SK-N-SH treated with all-trans-retinoic acid at 6 μM for 48 hours (cell line): Measurements from ENCODE around the gene ZSCAN2.

ENCODE experiments used
- ATAC-seq: fragments of 200-7000 bp; cut with Tn5 transposase; 3 replicates; pipeline ENCODE4 v1.9.1; 2020; ENCODE audit warnings: mild to moderate bottlenecking, moderate library complexity
- ARNTL ChIP-seq: fragments of 450-650 bp; formaldehyde crosslinking; IDR thresholded peaks from 2 replicates; pipeline ENCODE4 v1.5.0; 2020; ENCODE audit warnings: low read depth, mild to moderate bottlenecking, moderate library complexity, borderline replicate concordance
- BACH2 ChIP-seq: fragments of 250-450 bp; sonication (Bioruptor Pico); IDR thresholded peaks from 2 replicates; pipeline ENCODE4 v1.9.0; 2021; ENCODE audit warnings: mild to moderate bottlenecking, borderline replicate concordance
- CSDC2 ChIP-seq: fragments of 250-450 bp; sonication (Bioruptor Pico); IDR thresholded peaks from 2 replicates; pipeline ENCODE4 v1.5.0; 2020; ENCODE audit warnings: mild to moderate bottlenecking, moderate library complexity
- ESRRG ChIP-seq: fragments of 250-450 bp; sonication (Bioruptor Pico); IDR thresholded peaks from 2 replicates; pipeline ENCODE4 v1.6.1; 2021; ENCODE audit warnings: mild to moderate bottlenecking
- GLIS3 ChIP-seq: fragments of 250-450 bp; sonication (Bioruptor Pico); IDR thresholded peaks from 2 replicates; pipeline ENCODE4 v1.5.0; 2020; ENCODE audit warnings: mild to moderate bottlenecking, moderate library complexity
- PPARA ChIP-seq: fragments of 250-450 bp; sonication (Bioruptor Pico); IDR thresholded peaks from 2 replicates; pipeline ENCODE4 v1.5.0; 2020; ENCODE audit warnings: mild to moderate bottlenecking, borderline replicate concordance
- RARB ChIP-seq: fragments of 250-450 bp; sonication (Bioruptor Pico); IDR thresholded peaks from 2 replicates; pipeline ENCODE4 v1.8.0; 2021; ENCODE audit warnings: mild to moderate bottlenecking, moderate library complexity
- TOX ChIP-seq: fragments of 250-450 bp; sonication (Bioruptor Pico); IDR thresholded peaks from 2 replicates; pipeline ENCODE4 v1.8.0; 2021; ENCODE audit warnings: mild to moderate bottlenecking, moderate library complexity, borderline replicate concordance
- TSHZ2 ChIP-seq: fragments of 250-450 bp; sonication (Bioruptor Pico); IDR thresholded peaks from 2 replicates; pipeline ENCODE4 v1.5.0; 2020; ENCODE audit warnings: mild to moderate bottlenecking, moderate library complexity
- ZFP30 ChIP-seq: fragments of 450-650 bp; formaldehyde crosslinking; IDR thresholded peaks from 2 replicates; pipeline ENCODE4 v1.5.0; 2022; ENCODE audit warnings: mild to moderate bottlenecking, moderate library complexity
- ZNF70 ChIP-seq: fragments of 450-650 bp; formaldehyde crosslinking; IDR thresholded peaks from 2 replicates; pipeline ENCODE4 v1.5.0; 2020; ENCODE audit warnings: mild to moderate bottlenecking, moderate library complexity
- TF ChIP-seq, protein P1 (sequence below): fragments of 250-450 bp; sonication (Bioruptor Pico); IDR thresholded peaks from 2 replicates; pipeline ENCODE4 v1.5.1; 2020; ENCODE audit warnings: low read depth, mild to moderate bottlenecking, moderate library complexity
- TF ChIP-seq, protein P2 (sequence below): fragments of 250-450 bp; sonication (Bioruptor Pico); IDR thresholded peaks from 2 replicates; pipeline ENCODE4 v1.5.1; 2021; ENCODE audit warnings: mild to moderate bottlenecking, moderate library complexity
- TF ChIP-seq, protein P3 (sequence below): fragments of 250-450 bp; sonication (Bioruptor Pico); IDR thresholded peaks from 2 replicates; pipeline ENCODE4 v1.8.0; 2020; ENCODE audit warnings: mild to moderate bottlenecking, moderate library complexity, borderline replicate concordance
- TF ChIP-seq, protein P4 (sequence below): fragments of 250-450 bp; sonication (Bioruptor Pico); IDR thresholded peaks from 2 replicates; pipeline ENCODE4 v1.8.0; 2021; ENCODE audit warnings: low read depth, mild to moderate bottlenecking, moderate library complexity, borderline replicate concordance

ZSCAN2 gene

GRCh38 chr15:84661001-84661400, 60.2 kb downstream of the ZSCAN2 start (continued):
- TF ChIP-seq, protein P1, sequence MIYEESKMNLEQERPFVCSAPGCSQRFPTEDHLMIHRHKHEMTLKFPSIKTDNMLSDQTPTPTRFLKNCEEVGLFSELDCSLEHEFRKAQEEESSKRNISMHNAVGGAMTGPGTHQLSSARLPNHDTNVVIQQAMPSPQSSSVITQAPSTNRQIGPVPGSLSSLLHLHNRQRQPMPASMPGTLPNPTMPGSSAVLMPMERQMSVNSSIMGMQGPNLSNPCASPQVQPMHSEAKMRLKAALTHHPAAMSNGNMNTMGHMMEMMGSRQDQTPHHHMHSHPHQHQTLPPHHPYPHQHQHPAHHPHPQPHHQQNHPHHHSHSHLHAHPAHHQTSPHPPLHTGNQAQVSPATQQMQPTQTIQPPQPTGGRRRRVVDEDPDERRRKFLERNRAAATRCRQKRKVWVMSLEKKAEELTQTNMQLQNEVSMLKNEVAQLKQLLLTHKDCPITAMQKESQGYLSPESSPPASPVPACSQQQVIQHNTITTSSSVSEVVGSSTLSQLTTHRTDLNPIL (CRISPR knock-in tag): no peak
- TF ChIP-seq PPARA (CRISPR knock-in tag): no peak
- TF ChIP-seq GLIS3: no peak

DNA sequence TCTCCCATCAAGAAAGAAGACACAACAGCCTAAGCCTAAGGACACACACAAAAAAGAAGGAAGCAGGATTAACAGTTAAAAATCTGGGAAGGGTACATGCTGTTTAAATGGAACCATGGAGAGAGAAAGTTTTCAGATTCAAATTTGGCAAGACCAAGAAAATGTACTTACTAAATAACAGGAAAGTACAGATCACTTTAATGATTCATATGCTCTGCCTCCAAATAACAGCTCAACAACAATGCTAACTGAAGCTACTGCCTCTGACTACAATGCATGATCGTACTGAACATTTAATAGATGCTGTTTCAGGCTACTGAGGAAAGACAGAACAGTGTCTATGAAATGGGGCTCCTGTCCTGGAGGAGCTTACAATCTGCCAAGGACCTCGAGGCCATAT, 65.6 kb downstream of the ZSCAN2 start:
- no peak for ATAC-seq
- TF ChIP-seq BACH2 (CRISPR knock-in tag) (no peak), TSHZ2 (CRISPR knock-in tag) (no peak), RARB (CRISPR knock-in tag) (no peak), ZFP30 (CRISPR knock-in tag) (no peak)
- TF ChIP-seq, all 23 proteins: peak for 0

- TF ChIP-seq ARNTL (CRISPR knock-in tag) (no peak), TOX (CRISPR knock-in tag) (no peak)
- TF ChIP-seq, protein P2, sequence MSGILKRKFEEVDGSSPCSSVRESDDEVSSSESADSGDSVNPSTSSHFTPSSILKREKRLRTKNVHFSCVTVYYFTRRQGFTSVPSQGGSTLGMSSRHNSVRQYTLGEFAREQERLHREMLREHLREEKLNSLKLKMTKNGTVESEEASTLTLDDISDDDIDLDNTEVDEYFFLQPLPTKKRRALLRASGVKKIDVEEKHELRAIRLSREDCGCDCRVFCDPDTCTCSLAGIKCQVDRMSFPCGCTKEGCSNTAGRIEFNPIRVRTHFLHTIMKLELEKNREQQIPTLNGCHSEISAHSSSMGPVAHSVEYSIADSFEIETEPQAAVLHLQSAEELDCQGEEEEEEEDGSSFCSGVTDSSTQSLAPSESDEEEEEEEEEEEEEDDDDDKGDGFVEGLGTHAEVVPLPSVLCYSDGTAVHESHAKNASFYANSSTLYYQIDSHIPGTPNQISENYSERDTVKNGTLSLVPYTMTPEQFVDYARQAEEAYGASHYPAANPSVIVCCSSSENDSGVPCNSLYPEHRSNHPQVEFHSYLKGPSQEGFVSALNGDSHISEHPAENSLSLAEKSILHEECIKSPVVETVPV (CRISPR knock-in tag): no peak
- no peak for ATAC-seq
These were observed 67.6 kb downstream of the ZSCAN2 start for GRCh38 chr15:84668221-84668982.

DNA sequence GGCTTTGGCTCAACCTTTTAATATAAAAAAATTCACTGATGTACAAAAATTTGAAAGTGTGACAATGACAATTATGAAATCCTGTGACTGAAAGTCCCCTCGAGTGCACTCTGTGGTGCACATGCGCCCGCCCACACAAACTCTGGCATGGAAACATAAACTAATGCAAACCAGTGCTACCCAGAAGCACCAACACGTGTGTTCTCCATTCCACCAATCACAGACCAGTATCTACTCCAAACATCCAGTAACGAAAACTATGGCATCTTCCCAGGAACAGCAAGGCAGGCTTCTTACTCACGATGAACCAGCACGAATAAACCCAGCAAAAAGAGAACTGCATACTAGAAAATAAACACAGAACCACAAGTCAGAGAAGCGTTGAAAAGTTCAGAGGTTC, 68.9 kb downstream of the ZSCAN2 start:
- no peak for ATAC-seq
- TF ChIP-seq, protein P1 (CRISPR knock-in tag): no peak
- no peak for TF ChIP-seq PPARA (CRISPR knock-in tag)
- TF ChIP-seq RARB (CRISPR knock-in tag): no peak
- TF ChIP-seq, protein P3, sequence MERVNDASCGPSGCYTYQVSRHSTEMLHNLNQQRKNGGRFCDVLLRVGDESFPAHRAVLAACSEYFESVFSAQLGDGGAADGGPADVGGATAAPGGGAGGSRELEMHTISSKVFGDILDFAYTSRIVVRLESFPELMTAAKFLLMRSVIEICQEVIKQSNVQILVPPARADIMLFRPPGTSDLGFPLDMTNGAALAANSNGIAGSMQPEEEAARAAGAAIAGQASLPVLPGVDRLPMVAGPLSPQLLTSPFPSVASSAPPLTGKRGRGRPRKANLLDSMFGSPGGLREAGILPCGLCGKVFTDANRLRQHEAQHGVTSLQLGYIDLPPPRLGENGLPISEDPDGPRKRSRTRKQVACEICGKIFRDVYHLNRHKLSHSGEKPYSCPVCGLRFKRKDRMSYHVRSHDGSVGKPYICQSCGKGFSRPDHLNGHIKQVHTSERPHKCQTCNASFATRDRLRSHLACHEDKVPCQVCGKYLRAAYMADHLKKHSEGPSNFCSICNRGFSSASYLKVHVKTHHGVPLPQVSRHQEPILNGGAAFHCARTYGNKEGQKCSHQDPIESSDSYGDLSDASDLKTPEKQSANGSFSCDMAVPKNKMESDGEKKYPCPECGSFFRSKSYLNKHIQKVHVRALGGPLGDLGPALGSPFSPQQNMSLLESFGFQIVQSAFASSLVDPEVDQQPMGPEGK: no peak
- TF ChIP-seq ZNF70: no peak

DNA sequence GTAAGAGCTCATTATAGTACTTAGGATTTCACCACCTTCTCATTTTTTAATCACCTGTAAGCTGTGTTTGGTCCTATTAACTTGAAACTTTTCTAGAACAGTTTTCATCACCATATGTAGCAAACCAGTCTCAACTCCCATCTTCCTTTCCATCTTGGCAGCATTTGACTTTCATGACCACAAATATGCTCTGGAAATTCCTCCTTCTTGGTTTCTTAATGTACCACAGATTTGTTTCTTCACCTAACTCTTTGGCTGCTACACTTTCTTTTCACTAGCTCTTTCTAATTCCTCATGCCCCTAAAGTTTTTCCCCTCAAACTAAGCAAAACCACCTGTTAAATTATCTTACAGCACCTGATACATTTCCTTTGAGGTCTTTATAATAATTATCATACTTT, 70.4 kb downstream of the ZSCAN2 start:
- no peak for TF ChIP-seq TOX (CRISPR knock-in tag)
- no peak for TF ChIP-seq ESRRG
- TF ChIP-seq, protein P4, sequence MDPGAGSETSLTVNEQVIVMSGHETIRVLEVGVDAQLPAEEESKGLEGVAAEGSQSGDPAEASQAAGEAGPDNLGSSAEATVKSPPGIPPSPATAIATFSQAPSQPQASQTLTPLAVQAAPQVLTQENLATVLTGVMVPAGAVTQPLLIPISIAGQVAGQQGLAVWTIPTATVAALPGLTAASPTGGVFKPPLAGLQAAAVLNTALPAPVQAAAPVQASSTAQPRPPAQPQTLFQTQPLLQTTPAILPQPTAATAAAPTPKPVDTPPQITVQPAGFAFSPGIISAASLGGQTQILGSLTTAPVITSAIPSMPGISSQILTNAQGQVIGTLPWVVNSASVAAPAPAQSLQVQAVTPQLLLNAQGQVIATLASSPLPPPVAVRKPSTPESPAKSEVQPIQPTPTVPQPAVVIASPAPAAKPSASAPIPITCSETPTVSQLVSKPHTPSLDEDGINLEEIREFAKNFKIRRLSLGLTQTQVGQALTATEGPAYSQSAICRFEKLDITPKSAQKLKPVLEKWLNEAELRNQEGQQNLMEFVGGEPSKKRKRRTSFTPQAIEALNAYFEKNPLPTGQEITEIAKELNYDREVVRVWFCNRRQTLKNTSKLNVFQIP (CRISPR knock-in tag): no peak
- no peak for TF ChIP-seq CSDC2 (CRISPR knock-in tag)
- ATAC-seq: peak; percentile 97
